Adrenal gland (tissue), 12 donors: ENCODE measurements around the gene MYL3. TPM values are rescaled to one million over a fixed set of nuclear protein-coding genes. Genes with fewer than 3 reads are reported as not detected.

Source experiments
- DNase-seq, 7 donors: peaks; one replicate each; pipeline ENCODE4 v3.0.0-alpha.2; 2019 to 2020
- H3K27ac ChIP-seq, 5 donors: fragments of 200-600 bp; sonication (generic) in 4 of 5; 1 replicate in 3 of 5; 2 replicates in 2 of 5; pipeline versions ENCODE4 v1.5.1 to v1.8.0; 2016 to 2020; ENCODE audit warnings: mild to moderate bottlenecking in 1 of 5
- H3K27me3 ChIP-seq: fragments of 200-600 bp; 2 replicates; pipeline ENCODE4 v1.8.0; 2021
- H3K36me3 ChIP-seq, 2 donors: fragments of 200-600 bp; replicated peaks in 1 of 2; 1 replicate in 1 of 2; 2 replicates in 1 of 2; pipeline versions ENCODE4 v1.5.1 to v1.8.0; 2018 to 2022
- H3K4me1 ChIP-seq, 2 donors: fragments of 200-600 bp; replicated peaks in 1 of 2; 1 replicate in 1 of 2; 2 replicates in 1 of 2; pipeline versions ENCODE4 v1.5.1 to v1.8.0; 2018 to 2021
- H3K4me3 ChIP-seq, 4 donors: fragments of 200-600 bp; sonication (generic) in 3 of 4; one replicate each; pipeline ENCODE4 v1.5.1; 2016 to 2018
- H3K9me3 ChIP-seq, 3 donors: fragments of 200-600 bp; sonication (generic) in 1 of 3; replicated peaks in 1 of 3; 1 replicate in 2 of 3; 2 replicates in 1 of 3; pipeline versions ENCODE4 v1.5.1 to v1.8.0; 2016 to 2021
- CTCF ChIP-seq, 6 experiments: fragments of 450-650 bp in 4 of 6; fragments of 200-600 bp in 2 of 6; sonication (generic) in 1 of 6; IDR thresholded peaks; 1 replicate in 5 of 6; 2 replicates in 1 of 6; pipeline versions ENCODE4 v1.5.1 to v1.8.0; 2016 to 2021; ENCODE audit warnings: antibody characterized with exemption in 6 of 6, mild to moderate bottlenecking in 2 of 6, moderate library complexity in 1 of 6
- POLR2A ChIP-seq, 2 donors: fragments of 450-650 bp; IDR thresholded peaks; one replicate each; pipeline ENCODE4 v1.6.1; 2017; ENCODE audit warnings: antibody characterized with exemption in 2 of 2, mild to moderate bottlenecking in 2 of 2, moderate library complexity in 1 of 2
- WGBS, 4 donors: extraction: QIAGEN DNeasy Blood & Tissue Kit in 2 of 4; methylation state at CpG; one replicate each; pipeline versions ENCODE4 v1.1.5 to v1.1.7; 2013 to 2017; 5-methylcytosine and 5-hydroxymethylcytosine counted together
- intact Hi-C, 2 donors: fragments of 100-400 bp; cut with DNase I; formaldehyde crosslinking; loops; one replicate each; pipeline versions ENCODE4 v1.14.1 to v1.15.0; 2022 to 2023
- polyA plus RNA-seq, 3 donors: library from polyadenylated mRNA; stranded (reverse); fragments of 200-250 nt in 2 of 3; fragments of 350-450 nt in 1 of 3; fragmentation: Illumina TruSeq in 1 of 3; extraction: RNeasy Lipid Tissue Mini Kit (QIAGEN cat#74804) in 1 of 3; gene quantifications; one replicate each; pipeline ENCODE4 v1.2.3, GENCODE V29; 2013 to 2014
- total RNA-seq, 9 donors: library from RNA; depleted of rRNA in 4 of 9; stranded (reverse); fragments of >200 nt in 4 of 9; fragments of 120-200 nt in 1 of 9; fragmentation: NEBNext Ultra II Directional in 1 of 9; extraction: Animal tissue kit (Norgen Biotek cat#: 25700) in 1 of 9; gene quantifications; one replicate each; pipeline versions ENCODE4 v1.1.0 to v1.2.4, GENCODE V29; 2013 to 2023
- donor health status: healthy with polysubstance abuse.
- donor health status: Bipolar disorder and iron deficiency.
- donor health status: DM: yes; HTN: yes; CAD: no.
- donor health status: DM: no; HTN: no; CAD: no.
- donor health status: DM: no; HTN: no; CAD: no.
- donor health status: DM: yes; HTN: yes; CAD: no.

Gene MYL3
- total and polyA plus RNA-seq, 12 donors = 1.4 to 12.7 (median 4.6) TPM; not detected in 1

- intact Hi-C loops = loop anchor here (5.0 to 10.0 kb wide), 2 partner anchors 42 to 155 kb away; partner anchors contain the start of gene TMIE (in 2 of the 2)
- peak in 4 of 7 donors; percentile 12 to 31 (median 14) for DNase-seq
- Histone ChIP-seq H3K36me3 (no peaks in the 10 kb centered on the region), H3K27me3 (no peaks in the 10 kb centered on the region), H3K9me3 (no peaks in the 10 kb centered on the region), H3K27ac (no peak overlapping the region), H3K4me1 (peaks cover 0 to 5% of the 10 kb centered on the region in 2 donors), H3K4me3 (no peak overlapping the region)
- WGBS, 4 donors = 83 to 91% (median 87%) methylated on average over 6 to 19 of the region's 19 CpGs
- peak in 4 of 6 experiments; percentile 6 to 34 (median 14) for TF ChIP-seq CTCF (IDR thresholded peaks at IDR 0.05)
- TF ChIP-seq POLR2A (IDR thresholded peaks at IDR 0.05) = no peak
Measured at GRCh38 chr3:46860017-46860809, 3.0 kb downstream of the MYL3 start.

- DNase-seq = peak in 3 of 7 donors; percentile 4 to 15 (median 9)
- no peaks in the 10 kb centered on the region for H3K9me3 ChIP-seq
- no peak overlapping the region for H3K4me3 ChIP-seq
- 67 to 82% (median 79%) methylated on average over 5 to 11 of the region's 11 CpGs for WGBS, 4 donors
- no peak overlapping the region for H3K27ac ChIP-seq
- intact Hi-C loops = no loop called here
- peaks cover 0 to 5% of the 10 kb centered on the region in 2 donors for H3K4me1 ChIP-seq
- H3K36me3 ChIP-seq = no peaks in the 10 kb centered on the region
- no peaks in the 10 kb centered on the region for H3K27me3 ChIP-seq
- TF ChIP-seq CTCF (IDR thresholded peaks at IDR 0.05) = no peak
- TF ChIP-seq POLR2A (IDR thresholded peaks at IDR 0.05) = no peak
Measured at GRCh38 chr3:46859001-46859710, 4.1 kb downstream of the MYL3 start.

DNA sequence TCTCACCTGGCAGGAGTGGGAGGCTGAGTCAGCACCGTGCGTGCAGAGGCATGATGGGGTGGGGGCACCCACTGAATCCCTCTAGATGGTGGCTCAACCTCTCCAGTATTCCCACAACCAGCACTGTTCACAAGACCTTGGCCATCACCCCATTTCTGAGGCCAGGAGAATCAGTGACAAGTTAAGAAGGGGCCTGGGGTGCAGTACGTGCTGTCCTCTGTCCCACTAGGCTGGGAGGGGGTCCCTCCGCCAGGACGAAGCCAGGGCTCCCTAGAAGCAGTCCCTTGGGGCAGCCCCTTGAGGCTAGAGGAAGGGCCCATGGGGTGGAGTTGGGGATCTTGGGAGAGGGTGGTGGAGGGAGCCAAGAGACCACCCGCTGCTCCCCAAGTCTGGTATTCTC lies 4.8 kb downstream of the MYL3 start:
- no peak overlapping the region for H3K4me3 ChIP-seq
- no peaks in the 10 kb centered on the region for H3K27me3 ChIP-seq
- no peak overlapping the region for H3K27ac ChIP-seq
- no peaks in the 10 kb centered on the region for H3K9me3 ChIP-seq
- DNase-seq = peak in 3 of 7 donors; percentile 4 to 5 (median 5)
- TF ChIP-seq CTCF (IDR thresholded peaks at IDR 0.05) (no peak), POLR2A (IDR thresholded peaks at IDR 0.05) (no peak)
- 87 to 91% (median 90%) methylated on average over 2 to 6 of the region's 6 CpGs for WGBS, 4 donors
- H3K36me3 ChIP-seq = no peaks in the 10 kb centered on the region
- H3K4me1 ChIP-seq = peaks cover 0 to 5% of the 10 kb centered on the region in 2 donors
- intact Hi-C loops = no loop called here
